AG09319 (cell line): Measurements from ENCODE around the gene ANAPC2.

Source experiments
- DNase-seq: peaks from one replicate; pipeline ENCODE4 v3.0.0-alpha.2; 2010; ENCODE audit warnings: low read depth; ENCODE audit errors: extremely low read depth
- TF ChIP-seq, protein P1 (sequence below): IDR thresholded peaks from 2 replicates; pipeline ENCODE4 v1.5.1; 2011; ENCODE audit warnings: low read depth, mild to moderate bottlenecking, inconsistent platforms, low read length, moderate library complexity

The ANAPC2 gene

DNA sequence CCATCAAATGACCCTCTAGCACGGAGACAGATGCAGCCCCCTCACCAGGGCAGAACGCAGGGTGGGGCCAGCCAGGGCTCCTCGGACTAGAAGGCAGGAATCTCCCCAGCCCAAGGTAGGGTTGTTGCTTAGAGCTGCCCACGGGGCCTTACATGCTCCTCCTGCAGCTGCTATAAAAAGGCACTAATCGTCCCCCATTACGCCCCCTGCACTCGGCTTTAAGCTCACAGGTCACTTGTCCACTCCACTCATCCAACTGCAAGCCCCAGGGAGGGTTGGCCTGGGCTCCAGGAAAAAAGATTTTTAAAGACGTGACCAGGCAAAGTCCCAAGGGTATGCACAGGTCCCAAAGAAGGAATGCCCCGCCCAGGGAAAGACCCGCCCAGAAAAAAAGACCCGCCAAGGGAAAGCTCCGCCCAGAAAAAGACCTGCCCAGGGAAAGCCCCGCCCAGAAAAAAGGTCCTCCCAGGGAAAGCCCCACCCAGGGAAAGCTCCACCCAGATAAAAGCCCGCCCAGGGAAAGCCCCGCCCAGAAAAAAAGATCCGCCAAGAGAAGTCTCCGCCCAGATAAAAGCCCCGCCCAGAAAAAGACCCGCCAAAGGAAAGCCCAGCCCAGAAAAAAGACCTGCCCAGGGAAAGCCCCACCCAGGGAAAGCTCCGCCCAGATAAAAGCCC lies 38.3 kb downstream of the ANAPC2 start:
- no peak for DNase-seq
- TF ChIP-seq, protein P1, sequence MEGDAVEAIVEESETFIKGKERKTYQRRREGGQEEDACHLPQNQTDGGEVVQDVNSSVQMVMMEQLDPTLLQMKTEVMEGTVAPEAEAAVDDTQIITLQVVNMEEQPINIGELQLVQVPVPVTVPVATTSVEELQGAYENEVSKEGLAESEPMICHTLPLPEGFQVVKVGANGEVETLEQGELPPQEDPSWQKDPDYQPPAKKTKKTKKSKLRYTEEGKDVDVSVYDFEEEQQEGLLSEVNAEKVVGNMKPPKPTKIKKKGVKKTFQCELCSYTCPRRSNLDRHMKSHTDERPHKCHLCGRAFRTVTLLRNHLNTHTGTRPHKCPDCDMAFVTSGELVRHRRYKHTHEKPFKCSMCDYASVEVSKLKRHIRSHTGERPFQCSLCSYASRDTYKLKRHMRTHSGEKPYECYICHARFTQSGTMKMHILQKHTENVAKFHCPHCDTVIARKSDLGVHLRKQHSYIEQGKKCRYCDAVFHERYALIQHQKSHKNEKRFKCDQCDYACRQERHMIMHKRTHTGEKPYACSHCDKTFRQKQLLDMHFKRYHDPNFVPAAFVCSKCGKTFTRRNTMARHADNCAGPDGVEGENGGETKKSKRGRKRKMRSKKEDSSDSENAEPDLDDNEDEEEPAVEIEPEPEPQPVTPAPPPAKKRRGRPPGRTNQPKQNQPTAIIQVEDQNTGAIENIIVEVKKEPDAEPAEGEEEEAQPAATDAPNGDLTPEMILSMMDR: no peak

DNA sequence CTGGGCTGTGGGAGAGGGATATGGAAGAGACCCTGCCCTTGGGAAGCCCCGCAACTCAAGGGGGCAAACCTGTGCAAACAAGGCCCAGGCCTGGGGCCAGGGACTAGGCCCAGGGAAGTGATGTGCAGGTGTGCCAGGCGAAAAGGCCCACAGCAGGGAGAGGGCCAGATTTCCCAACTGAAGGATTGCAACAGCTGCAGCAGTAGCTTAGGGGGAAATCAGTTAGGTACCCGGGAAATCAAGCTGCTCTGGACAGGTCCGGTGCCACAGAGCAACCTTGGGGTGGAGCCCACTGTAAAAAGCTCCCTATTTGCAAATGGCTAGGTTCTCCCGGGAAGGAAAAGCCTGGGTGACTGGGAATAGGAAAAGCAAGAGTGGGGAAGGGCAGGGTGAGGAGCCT lies 39.0 kb downstream of the ANAPC2 start:
- DNase-seq: no peak
- TF ChIP-seq, protein P1: no peak

DNA sequence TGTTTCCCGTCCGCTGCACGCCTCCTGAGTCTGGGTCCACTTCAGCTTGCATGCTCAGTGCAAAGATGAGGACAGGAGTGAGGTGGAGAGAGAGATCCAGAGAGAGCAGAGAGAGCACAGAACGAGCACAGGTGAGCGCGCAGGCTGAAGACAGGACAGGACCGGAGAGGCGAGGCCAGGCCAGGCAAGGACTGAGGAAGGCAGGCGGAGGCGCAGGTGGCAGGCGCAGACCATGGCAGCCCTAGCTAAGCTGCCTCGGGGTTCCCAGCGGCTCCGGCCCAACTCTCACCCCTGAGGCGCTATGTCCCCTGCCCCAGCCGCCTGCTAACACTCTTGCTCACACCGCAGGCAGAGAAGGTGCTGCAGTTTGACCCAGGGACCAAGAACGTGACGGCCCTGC lies 39.7 kb downstream of the ANAPC2 start:
- TF ChIP-seq, protein P1: no peak
- DNase-seq: no peak

DNA sequence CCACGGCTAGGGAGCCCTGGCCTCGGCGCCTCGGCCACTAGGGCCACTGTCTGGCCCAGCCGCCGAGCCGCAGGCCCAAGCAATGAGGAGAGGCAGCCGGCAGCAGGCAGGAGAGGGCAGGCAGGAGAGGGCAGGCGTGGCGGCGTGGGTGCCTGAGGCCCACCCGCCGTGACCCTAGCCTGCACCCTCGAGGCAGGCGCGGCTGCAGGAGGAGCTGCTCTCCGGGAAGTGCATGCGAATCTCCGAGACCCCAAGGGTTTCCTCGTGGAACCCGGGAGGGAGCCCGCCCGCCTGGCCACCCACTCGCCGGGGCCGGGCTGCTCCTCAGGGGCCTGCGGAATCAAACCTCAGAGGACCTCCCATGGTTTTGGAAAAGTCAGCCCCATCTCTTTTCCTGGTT lies 40.1 kb downstream of the ANAPC2 start:
- no peak for DNase-seq
- TF ChIP-seq, protein P1: no peak

DNA sequence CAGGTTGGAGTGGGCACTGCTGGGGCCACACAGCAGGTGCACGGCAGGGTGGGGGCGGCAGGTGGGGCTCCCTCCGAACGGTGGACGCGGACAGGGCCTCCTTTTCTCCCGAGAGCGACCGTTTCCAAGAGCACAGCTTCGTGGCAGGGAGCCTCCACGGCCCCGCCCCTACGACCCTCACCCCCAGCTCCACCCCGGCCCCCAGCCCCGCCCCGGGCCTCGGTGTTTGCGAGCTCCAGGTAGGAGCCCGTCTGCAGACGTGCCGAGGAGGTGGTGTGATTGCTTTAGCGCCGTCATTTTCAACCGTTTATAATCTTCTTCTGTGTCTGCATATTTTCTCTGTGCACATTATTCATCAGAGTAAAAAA lies 40.6 kb downstream of the ANAPC2 start:
- TF ChIP-seq, protein P1: no peak

DNA sequence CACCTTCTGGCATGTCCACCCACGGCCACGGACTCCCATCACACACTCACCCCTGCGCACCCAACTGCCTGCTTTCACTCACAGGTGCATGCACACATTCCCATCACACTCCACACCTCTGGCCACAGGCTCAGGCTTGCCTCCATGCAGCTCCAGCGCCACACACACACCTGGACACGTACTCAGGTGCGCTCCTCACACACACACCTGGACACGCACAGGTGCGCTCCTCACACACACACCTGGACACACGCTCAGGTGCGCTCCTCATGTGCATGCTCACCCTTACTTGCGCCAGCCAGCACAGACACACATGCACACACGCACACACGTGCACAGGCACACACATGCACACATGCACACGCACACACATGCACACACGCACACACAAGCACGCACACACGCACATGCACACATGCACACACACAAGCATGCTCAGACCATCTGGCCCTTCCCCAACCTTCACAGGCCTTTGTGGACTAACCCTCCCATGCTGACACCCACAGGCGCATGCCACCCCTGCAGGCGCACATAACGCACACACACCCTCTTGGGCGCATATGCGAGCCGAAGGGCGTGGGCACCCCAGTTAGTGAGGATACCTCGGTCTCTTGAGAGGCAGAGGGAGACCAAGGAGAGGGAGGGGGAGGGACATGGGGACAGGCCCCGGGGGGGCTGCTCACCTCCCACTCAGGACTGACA lies 41.1 kb downstream of the ANAPC2 start:
- TF ChIP-seq, protein P1: no peak
- no peak for DNase-seq

More for the DNA sequence above, 40.6 kb downstream of the ANAPC2 start:
- DNase-seq: no peak

DNA sequence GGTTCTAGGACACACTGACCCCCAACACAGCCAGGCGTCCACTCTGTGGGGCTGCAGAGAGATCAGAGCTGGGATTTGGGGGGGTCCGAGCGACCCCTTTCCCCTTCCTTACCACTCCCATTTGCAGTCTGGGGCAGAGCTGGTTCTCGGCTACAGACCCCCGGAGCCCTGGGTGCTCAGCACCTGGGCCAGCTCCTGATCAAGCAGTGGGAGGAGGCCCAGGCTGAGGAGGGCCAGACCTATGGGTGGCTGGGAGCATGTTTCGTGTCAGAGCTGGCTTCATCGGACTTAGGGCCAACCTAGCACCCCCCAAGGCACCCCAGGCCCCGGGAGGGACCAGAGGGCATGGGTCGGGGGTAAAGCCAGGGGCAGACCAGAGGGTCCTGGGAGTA lies 41.8 kb downstream of the ANAPC2 start:
- DNase-seq: no peak

More for the DNA sequence above, 41.8 kb downstream of the ANAPC2 start:
- TF ChIP-seq, protein P1: no peak
